ENCODE results near the gene DTYMK.
A peak's percentile ranks its signal among the peaks of the same experiment; 100 is the strongest.

Gene DTYMK

DNA sequence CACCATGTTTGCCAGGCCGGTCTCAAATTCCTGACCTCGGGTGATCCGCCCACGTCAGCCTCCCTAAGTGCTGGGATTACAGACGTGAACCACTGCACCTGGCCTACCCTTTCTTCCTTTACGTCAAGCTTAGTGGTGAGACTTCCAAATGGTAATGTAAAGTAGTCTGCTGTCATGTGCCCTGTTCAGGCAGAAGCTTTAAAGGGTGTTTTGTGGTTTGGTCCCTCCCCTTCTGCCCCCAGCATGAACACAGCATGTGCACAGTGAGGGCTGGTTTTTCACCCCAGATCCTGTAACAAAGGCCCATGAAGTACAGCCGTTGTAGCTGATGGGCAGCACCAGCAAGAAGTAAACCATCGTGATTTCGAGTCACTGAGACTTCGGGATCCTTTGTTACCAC is 2.7 kb upstream of the DTYMK start:
- no peaks in the 10 kb centered on the region for H3K27me3 ChIP-seq (ENCODE audit: insufficient read depth, insufficient read length)
- no peaks in the 10 kb centered on the region for H3K9me3 ChIP-seq (ENCODE audit: insufficient read depth, low read length)
- no peak overlapping the region for H3K4me3 ChIP-seq (ENCODE audit: insufficient read length, low read depth)
- TF ChIP-seq YY1 (IDR thresholded peaks at IDR 0.05; ENCODE audit: insufficient read depth, insufficient read length) (no peak), ZNF274 (IDR thresholded peaks at IDR 0.05; ENCODE audit: low read depth, low read length) (no peak), SUZ12 (IDR thresholded peaks at IDR 0.05; ENCODE audit: extremely low read depth, insufficient read depth, insufficient read length) (no peak)
- H3K4me1 ChIP-seq (ENCODE audit: insufficient read depth, insufficient read length) = peaks cover 6% of the 10 kb centered on the region
- H3K36me3 ChIP-seq (ENCODE audit: insufficient read depth, insufficient read length, low read length) = peaks cover 56% of the 10 kb centered on the region
- H3K9ac ChIP-seq (ENCODE audit: insufficient read length, low read depth) = no peak overlapping the region
- no peak for DNase-seq (ENCODE audit: low read depth, low spot score)

DNA sequence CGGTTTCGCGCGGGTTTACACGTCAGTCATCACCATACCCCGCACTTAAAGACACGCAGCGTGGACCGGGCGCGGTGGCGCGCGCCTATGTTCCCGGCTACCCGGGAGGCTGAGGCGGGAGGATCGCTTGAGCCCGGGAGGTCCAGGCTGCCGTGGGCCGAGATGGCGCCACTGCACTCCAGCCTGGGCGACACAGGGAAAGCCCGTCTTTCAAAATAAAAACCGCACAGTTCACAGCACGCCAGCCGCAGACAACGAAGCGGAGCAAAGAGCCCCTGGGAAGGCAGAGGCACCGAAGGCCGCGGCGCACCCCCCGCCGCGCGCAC is 328 bp downstream of the DTYMK start:
- no peak for TF ChIP-seq YY1 (IDR thresholded peaks at IDR 0.05; ENCODE audit: insufficient read depth, insufficient read length)
- TF ChIP-seq ZNF274 (IDR thresholded peaks at IDR 0.05; ENCODE audit: low read depth, low read length) = no peak
- TF ChIP-seq SUZ12 (IDR thresholded peaks at IDR 0.05; ENCODE audit: extremely low read depth, insufficient read depth, insufficient read length) = no peak
- peak overlapping the region; percentile 99 for H3K9ac ChIP-seq (ENCODE audit: insufficient read length, low read depth)
- H3K27me3 ChIP-seq (ENCODE audit: insufficient read depth, insufficient read length) = no peaks in the 10 kb centered on the region
- peak overlapping the region; percentile 96 for H3K4me3 ChIP-seq (ENCODE audit: insufficient read length, low read depth)
- H3K36me3 ChIP-seq (ENCODE audit: insufficient read depth, insufficient read length, low read length) = peaks cover 66% of the 10 kb centered on the region
- H3K4me1 ChIP-seq (ENCODE audit: insufficient read depth, insufficient read length) = peaks cover 6% of the 10 kb centered on the region
- no peak for DNase-seq (ENCODE audit: low read depth, low spot score)
- no peaks in the 10 kb centered on the region for H3K9me3 ChIP-seq (ENCODE audit: insufficient read depth, low read length)

DNA sequence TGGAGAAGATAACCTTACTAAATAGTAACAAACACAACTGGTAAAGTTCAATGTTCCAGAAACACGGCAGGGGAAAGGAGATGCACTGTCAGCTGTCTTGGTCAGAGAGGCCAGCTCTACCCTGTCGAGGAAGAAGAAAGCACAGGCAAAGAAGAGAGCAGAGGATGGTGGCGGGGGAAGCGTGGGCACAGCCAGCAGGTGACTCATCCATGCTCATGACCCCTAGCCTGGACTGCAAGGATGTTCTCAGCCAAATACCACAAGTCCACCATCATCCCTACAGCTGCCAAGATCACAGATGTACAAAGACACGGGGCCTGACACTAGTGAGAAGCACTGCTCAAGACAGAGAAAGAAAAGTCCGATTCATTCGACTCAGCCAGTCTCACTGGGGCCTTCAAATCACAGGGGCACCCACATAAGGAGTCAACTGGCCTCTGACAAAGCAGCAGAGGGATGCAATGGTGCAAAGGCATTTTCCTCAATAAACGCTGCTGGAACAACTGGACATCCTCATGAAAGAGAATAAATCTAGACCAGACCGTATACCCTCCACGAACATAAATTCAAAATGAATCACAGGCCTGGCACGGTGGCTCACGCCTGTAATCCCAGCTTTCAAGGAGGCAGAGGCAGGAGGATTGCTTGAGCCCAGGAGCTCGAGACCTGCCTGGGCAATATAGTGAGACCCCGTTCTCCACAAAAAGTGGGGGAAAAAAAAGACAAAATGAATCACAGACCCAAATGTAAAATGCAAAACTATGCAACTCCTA is 5.6 kb downstream of the DTYMK start:
- H3K4me1 ChIP-seq (ENCODE audit: insufficient read depth, insufficient read length) = peaks cover 3% of the 10 kb centered on the region
- no peak overlapping the region for H3K4me3 ChIP-seq (ENCODE audit: insufficient read length, low read depth)
- H3K27me3 ChIP-seq (ENCODE audit: insufficient read depth, insufficient read length) = no peaks in the 10 kb centered on the region
- DNase-seq (ENCODE audit: low read depth, low spot score) = no peak
- no peak overlapping the region for H3K9ac ChIP-seq (ENCODE audit: insufficient read length, low read depth)
- H3K36me3 ChIP-seq (ENCODE audit: insufficient read depth, insufficient read length, low read length) = peaks cover 95% of the 10 kb centered on the region
- no peaks in the 10 kb centered on the region for H3K9me3 ChIP-seq (ENCODE audit: insufficient read depth, low read length)
- TF ChIP-seq ZNF274 (IDR thresholded peaks at IDR 0.05; ENCODE audit: low read depth, low read length) (no peak), SUZ12 (IDR thresholded peaks at IDR 0.05; ENCODE audit: extremely low read depth, insufficient read depth, insufficient read length) (no peak), YY1 (IDR thresholded peaks at IDR 0.05; ENCODE audit: insufficient read depth, insufficient read length) (no peak)

DNA sequence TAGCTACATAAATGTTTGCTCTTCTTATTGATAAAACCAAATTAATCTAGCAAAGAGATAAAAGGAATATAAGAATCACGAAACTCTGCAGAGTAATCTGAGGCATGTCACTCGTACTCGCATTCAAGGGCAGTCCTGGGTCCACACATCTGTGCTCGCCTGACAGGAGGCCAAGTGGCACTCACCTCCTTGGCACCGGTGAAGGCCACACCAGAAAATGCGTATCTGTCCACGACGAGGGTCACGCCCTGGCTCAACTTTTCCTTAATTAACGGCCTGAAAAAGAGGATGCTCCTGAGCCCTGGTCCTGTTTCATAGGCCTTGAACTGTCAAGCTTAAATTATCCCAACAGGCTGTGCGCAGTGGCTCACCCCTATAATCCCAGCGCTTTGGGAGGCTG is 6.6 kb downstream of the DTYMK start:
- H3K4me3 ChIP-seq (ENCODE audit: insufficient read length, low read depth) = no peak overlapping the region
- H3K4me1 ChIP-seq (ENCODE audit: insufficient read depth, insufficient read length) = no peaks in the 10 kb centered on the region
- TF ChIP-seq YY1 (IDR thresholded peaks at IDR 0.05; ENCODE audit: insufficient read depth, insufficient read length) (no peak), ZNF274 (IDR thresholded peaks at IDR 0.05; ENCODE audit: low read depth, low read length) (no peak), SUZ12 (IDR thresholded peaks at IDR 0.05; ENCODE audit: extremely low read depth, insufficient read depth, insufficient read length) (no peak)
- DNase-seq (ENCODE audit: low read depth, low spot score) = no peak
- H3K9ac ChIP-seq (ENCODE audit: insufficient read length, low read depth) = no peak overlapping the region
- peaks cover 98% of the 10 kb centered on the region for H3K36me3 ChIP-seq (ENCODE audit: insufficient read depth, insufficient read length, low read length)
- no peaks in the 10 kb centered on the region for H3K9me3 ChIP-seq (ENCODE audit: insufficient read depth, low read length)
- no peaks in the 10 kb centered on the region for H3K27me3 ChIP-seq (ENCODE audit: insufficient read depth, insufficient read length)

DNA sequence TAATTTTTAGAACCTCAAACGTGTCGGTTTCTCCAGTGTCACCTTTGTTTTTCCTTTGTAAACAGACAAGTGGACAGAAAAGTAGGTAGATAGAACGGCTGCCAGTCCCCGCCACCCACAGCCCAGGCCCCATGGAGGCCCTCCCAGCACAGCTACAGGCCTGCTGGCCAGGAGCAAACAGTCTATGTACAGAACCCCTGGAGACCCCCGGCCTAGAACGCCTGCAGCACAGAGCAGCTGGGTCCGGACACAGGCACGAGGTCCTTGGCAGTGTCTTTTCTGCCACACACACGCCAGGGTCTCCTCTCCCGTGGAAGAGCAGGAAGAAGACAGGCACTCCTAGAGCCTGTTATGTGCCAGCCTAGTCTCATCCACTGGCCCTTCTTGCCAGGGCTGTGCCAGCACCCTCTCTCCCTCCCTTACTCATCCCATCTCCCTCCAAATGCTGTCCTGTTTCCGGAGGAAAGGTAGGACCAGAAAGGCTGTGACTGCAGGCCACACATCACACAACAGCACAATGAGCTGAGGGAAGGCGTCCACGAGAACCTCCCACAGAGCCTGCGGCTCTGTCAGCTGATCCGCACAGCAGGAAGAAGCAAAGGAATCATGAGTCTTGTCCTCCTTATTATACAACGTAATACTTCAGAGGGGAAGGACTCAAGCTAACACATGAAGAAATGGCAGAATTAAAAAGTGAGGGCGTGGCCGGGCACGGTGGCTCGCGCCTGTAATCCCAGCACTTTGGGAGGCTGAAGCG is 7.7 kb downstream of the DTYMK start:
- Histone ChIP-seq H3K9ac (ENCODE audit: insufficient read length, low read depth) (no peak overlapping the region), H3K4me1 (ENCODE audit: insufficient read depth, insufficient read length) (no peaks in the 10 kb centered on the region), H3K4me3 (ENCODE audit: insufficient read length, low read depth) (no peak overlapping the region), H3K27me3 (ENCODE audit: insufficient read depth, insufficient read length) (no peaks in the 10 kb centered on the region), H3K9me3 (ENCODE audit: insufficient read depth, low read length) (no peaks in the 10 kb centered on the region), H3K36me3 (ENCODE audit: insufficient read depth, insufficient read length, low read length) (peaks cover 98% of the 10 kb centered on the region)
- TF ChIP-seq YY1 (IDR thresholded peaks at IDR 0.05; ENCODE audit: insufficient read depth, insufficient read length) = no peak
- DNase-seq (ENCODE audit: low read depth, low spot score) = no peak

DNA sequence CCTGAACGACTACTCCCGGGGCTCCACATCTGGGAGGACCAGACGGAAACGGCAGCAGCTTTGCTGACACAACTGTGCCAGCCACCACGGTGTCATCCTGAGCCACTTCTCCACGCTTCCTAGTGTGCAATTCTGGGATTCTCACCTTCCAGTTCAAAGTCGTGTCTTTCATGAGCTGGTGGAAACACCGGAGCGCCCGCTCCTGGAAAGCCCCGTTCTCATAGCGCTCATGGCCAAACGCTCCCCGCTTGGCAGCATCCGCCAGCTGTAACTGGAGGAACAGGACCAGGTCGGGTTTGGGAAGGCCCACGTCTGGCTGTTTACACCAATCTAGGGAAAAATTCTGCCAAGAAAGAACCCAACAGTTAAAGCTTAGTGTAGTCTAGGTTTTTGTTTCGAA is 8.3 kb downstream of the DTYMK start:
- DNase-seq (ENCODE audit: low read depth, low spot score) = no peak
- Histone ChIP-seq H3K36me3 (ENCODE audit: insufficient read depth, insufficient read length, low read length) (peaks cover 96% of the 10 kb centered on the region), H3K9me3 (ENCODE audit: insufficient read depth, low read length) (no peaks in the 10 kb centered on the region), H3K4me3 (ENCODE audit: insufficient read length, low read depth) (no peak overlapping the region), H3K4me1 (ENCODE audit: insufficient read depth, insufficient read length) (no peaks in the 10 kb centered on the region), H3K27me3 (ENCODE audit: insufficient read depth, insufficient read length) (no peaks in the 10 kb centered on the region), H3K9ac (ENCODE audit: insufficient read length, low read depth) (no peak overlapping the region)
- TF ChIP-seq SUZ12 (IDR thresholded peaks at IDR 0.05; ENCODE audit: extremely low read depth, insufficient read depth, insufficient read length) = no peak
- TF ChIP-seq ZNF274 (IDR thresholded peaks at IDR 0.05; ENCODE audit: low read depth, low read length) = no peak
- no peak for TF ChIP-seq YY1 (IDR thresholded peaks at IDR 0.05; ENCODE audit: insufficient read depth, insufficient read length)

DNA sequence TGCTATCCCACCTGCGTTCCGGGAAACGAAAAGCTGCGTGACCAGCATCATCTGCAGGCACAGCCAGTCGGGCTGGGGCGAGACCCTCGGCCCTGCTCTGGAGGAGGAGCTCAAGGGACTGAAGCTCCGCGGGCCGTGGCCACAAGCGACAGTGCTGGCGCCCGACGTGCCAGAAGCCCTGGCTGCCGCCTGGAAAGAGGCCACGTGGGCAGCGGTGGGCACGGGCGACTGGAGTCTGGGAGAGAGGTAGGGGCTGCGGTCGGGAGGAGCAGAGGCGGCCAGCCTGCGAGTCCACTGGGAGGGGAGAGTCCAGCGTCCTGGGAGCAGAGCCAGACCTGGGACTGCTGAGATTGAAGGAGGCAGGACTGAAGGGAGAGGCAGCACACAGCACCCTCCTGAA is 9.2 kb downstream of the DTYMK start:
- H3K27me3 ChIP-seq (ENCODE audit: insufficient read depth, insufficient read length) = no peaks in the 10 kb centered on the region
- no peak overlapping the region for H3K4me3 ChIP-seq (ENCODE audit: insufficient read length, low read depth)
- no peak for DNase-seq (ENCODE audit: low read depth, low spot score)
- no peaks in the 10 kb centered on the region for H3K4me1 ChIP-seq (ENCODE audit: insufficient read depth, insufficient read length)
- H3K36me3 ChIP-seq (ENCODE audit: insufficient read depth, insufficient read length, low read length) = peaks cover 96% of the 10 kb centered on the region
- no peaks in the 10 kb centered on the region for H3K9me3 ChIP-seq (ENCODE audit: insufficient read depth, low read length)
- no peak overlapping the region for H3K9ac ChIP-seq (ENCODE audit: insufficient read length, low read depth)
- no peak for TF ChIP-seq ZNF274 (IDR thresholded peaks at IDR 0.05; ENCODE audit: low read depth, low read length)

Measured in NT2/D1 (cell line).